MCF 10A (cell line): Measurements from ENCODE around the gene DSC1. TPM values are rescaled to one million over a fixed set of nuclear protein-coding genes. Genes with fewer than 3 reads are reported as not detected.
A peak's percentile ranks its signal among the peaks of the same experiment; 100 is the strongest.

Experiments
- BruUV-seq: library from RNA; stranded (reverse); fragments of 400-500 nt; replicated peaks from 2 replicates; lab custom pipeline; 2021; lab: Mats Ljungman, UMichigan
- CTCF ChIA-PET: fragments of 300-600 bp; sonication (Branson Sonifier 250); formaldehyde crosslinking; extraction: SDS; loops from one replicate; lab custom pipeline; 2021; ENCODE audit warnings: antibody characterized with exemption, inconsistent platforms; lab: Yijun Ruan, JAX
- POLR2A ChIA-PET: fragments of 300-600, 350-650 bp; sonication (Branson Sonifier 250); formaldehyde crosslinking; extraction: SDS; loops from one replicate; lab custom pipeline; 2020; ENCODE audit warnings: antibody characterized with exemption, inconsistent platforms; lab: Yijun Ruan, JAX
- DNase-seq: peaks from one replicate; pipeline ENCODE4 v3.0.0-alpha.2; 2018; ENCODE audit not compliant: unreplicated experiment
- H3K27ac Mint-ChIP-seq: one replicate; pipeline ENCODE4 v1.8.0; 2022; ENCODE audit warnings: mild to moderate bottlenecking, low read depth, mixed read lengths; ENCODE audit not compliant: unreplicated experiment
- H3K27me3 Mint-ChIP-seq: one replicate; pipeline ENCODE4 v1.8.0; 2022; ENCODE audit warnings: mixed read lengths; ENCODE audit not compliant: insufficient read depth, unreplicated experiment
- H3K36me3 Mint-ChIP-seq: one replicate; pipeline ENCODE4 v1.8.0; 2022; ENCODE audit warnings: mild to moderate bottlenecking, moderate library complexity, mixed read lengths; ENCODE audit not compliant: insufficient read depth, unreplicated experiment
- H3K4me1 Mint-ChIP-seq: one replicate; pipeline ENCODE4 v1.8.0; 2022; ENCODE audit warnings: mixed read lengths; ENCODE audit not compliant: insufficient read depth, unreplicated experiment
- H3K4me3 Mint-ChIP-seq: one replicate; pipeline ENCODE4 v1.8.0; 2022; ENCODE audit warnings: mild to moderate bottlenecking, moderate library complexity, mixed read lengths; ENCODE audit not compliant: unreplicated experiment
- H3K9me3 Mint-ChIP-seq: one replicate; pipeline ENCODE4 v1.8.0; 2022; ENCODE audit warnings: mixed read lengths; ENCODE audit not compliant: unreplicated experiment
- CTCF ChIP-seq: fragments of 200-600 bp; IDR thresholded peaks from one replicate; pipeline ENCODE4 v1.8.0; 2022; ENCODE audit warnings: antibody characterized with exemption, mild to moderate bottlenecking; ENCODE audit not compliant: unreplicated experiment
- intact Hi-C: fragments of 100-400 bp; cut with micrococcal nuclease; formaldehyde crosslinking; loops from 2 replicates; pipeline ENCODE4 v1.14.1; 2022
- total RNA-seq: library from RNA; stranded (reverse); gene quantifications from 2 replicates; pipeline ENCODE4 v1.2.3, GENCODE V29; 2022

The DSC1 gene
- total RNA-seq, 1 experiment from 2014 or later = not detected

GRCh38 chr18:31204833-31205232 is 42.2 kb upstream of the DSC1 start:
- CTCF ChIA-PET = no interaction called here
- POLR2A ChIA-PET = interaction anchor here (0.7 to 5.2 kb wide), 3 partner anchors 37 to 104 kb away, joined by 3 to 37 read pairs (median 5); no protein-coding TSS in a partner anchor
- H3K27me3 Mint-ChIP-seq = no peaks in the 10 kb centered on the region
- TF ChIP-seq CTCF = no peak
- H3K36me3 Mint-ChIP-seq = no peaks in the 10 kb centered on the region
- no peak for DNase-seq
- no peaks in the 10 kb centered on the region for H3K9me3 Mint-ChIP-seq
- no TSS peak for BruUV-seq
- no peak overlapping the region for H3K27ac Mint-ChIP-seq
- H3K4me1 Mint-ChIP-seq = peaks cover 32% of the 10 kb centered on the region
- no peak overlapping the region for H3K4me3 Mint-ChIP-seq
- intact Hi-C loops = no loop called here

- TF ChIP-seq CTCF = no peak
- ChIA-PET POLR2A (interaction anchor here (1.4 to 2.8 kb wide), 6 partner anchors 39 to 244 kb away, joined by 6 to 25 read pairs (median 16); partner anchors contain the start of genes DSC2, DSC3 and DSG3), CTCF (no interaction called here)
- H3K36me3 Mint-ChIP-seq = no peaks in the 10 kb centered on the region
- peaks cover 37% of the 10 kb centered on the region for H3K4me1 Mint-ChIP-seq
- no peak for DNase-seq
- no peak overlapping the region for H3K4me3 Mint-ChIP-seq
- H3K27me3 Mint-ChIP-seq = no peaks in the 10 kb centered on the region
- no peak overlapping the region for H3K27ac Mint-ChIP-seq
- BruUV-seq = no TSS peak
- intact Hi-C loops = no loop called here
- no peaks in the 10 kb centered on the region for H3K9me3 Mint-ChIP-seq
These were observed 41.5 kb upstream of the DSC1 start for GRCh38 chr18:31204166-31204565.

- CTCF ChIA-PET = interaction anchor here (0.7 to 1.8 kb wide), 6 partner anchors 37 to 847 kb away, joined by 3 to 8 read pairs (median 4); no protein-coding TSS in a partner anchor
- intact Hi-C loops = no loop called here
- H3K4me3 Mint-ChIP-seq = no peak overlapping the region
- POLR2A ChIA-PET = interaction anchor here (0.7 to 2.8 kb wide), 16 partner anchors 39 to 297 kb away, joined by 3 to 25 read pairs (median 6); partner anchors contain the start of genes DSC1, DSC2, DSC3 and DSG3
- no peak for DNase-seq
- H3K27me3 Mint-ChIP-seq = no peaks in the 10 kb centered on the region
- BruUV-seq = no TSS peak
- H3K4me1 Mint-ChIP-seq = peaks cover 41% of the 10 kb centered on the region
- no peak for TF ChIP-seq CTCF
- no peaks in the 10 kb centered on the region for H3K9me3 Mint-ChIP-seq
- H3K36me3 Mint-ChIP-seq = no peaks in the 10 kb centered on the region
- H3K27ac Mint-ChIP-seq = no peak overlapping the region
These were observed 41.1 kb upstream of the DSC1 start for GRCh38 chr18:31203794-31204148.

GRCh38 chr18:31203096-31203793 is 40.6 kb upstream of the DSC1 start:
- Mint-ChIP-seq H3K27ac (no peak overlapping the region), H3K27me3 (no peaks in the 10 kb centered on the region), H3K4me3 (no peak overlapping the region), H3K9me3 (no peaks in the 10 kb centered on the region), H3K4me1 (peaks cover 46% of the 10 kb centered on the region), H3K36me3 (no peaks in the 10 kb centered on the region)
- CTCF ChIA-PET = interaction anchor here (0.5 to 1.8 kb wide), 11 partner anchors 16 to 887 kb away, joined by 3 to 8 read pairs (median 3); no protein-coding TSS in a partner anchor
- no TSS peak for BruUV-seq
- intact Hi-C loops = no loop called here
- DNase-seq = peak; percentile 46
- POLR2A ChIA-PET = interaction anchor here (0.7 to 2.8 kb wide), 18 partner anchors 11 to 298 kb away, joined by 3 to 25 read pairs (median 5); partner anchors contain the start of genes DSC1, DSC2, DSC3 and DSG3
- no peak for TF ChIP-seq CTCF
